GM12873 (cell line): ENCODE data around the gene WDR75.

Source experiments
- CTCF ChIP-seq: IDR thresholded peaks from 2 replicates; pipeline ENCODE4 v1.5.1; 2012; ENCODE audit warnings: low read depth, mild to moderate bottlenecking, moderate library complexity, low read length, control low read depth; ENCODE audit not compliant: insufficient read depth; ENCODE audit errors: missing control alignments

The WDR75 gene

GRCh38 chr2:189521699-189522434, 80.6 kb downstream of the WDR75 start:
- TF ChIP-seq CTCF = peak; percentile 20

- TF ChIP-seq CTCF = no peak
Measured at GRCh38 chr2:189522435-189523151, 81.3 kb downstream of the WDR75 start.

- no peak for TF ChIP-seq CTCF
Measured at GRCh38 chr2:189524746-189525145, 83.5 kb downstream of the WDR75 start.
